Measurements from ENCODE around the gene AK8.

The AK8 gene

GRCh38 chr9:132826621-132827365, 51.3 kb downstream of the AK8 start:
- H3K4me3 ChIP-seq (ENCODE audit: low read depth, low read length): no peak overlapping the region

- no peak overlapping the region for H3K4me3 ChIP-seq (ENCODE audit: low read depth, low read length)
Measured at GRCh38 chr9:132826131-132826530, 52.0 kb downstream of the AK8 start.

GRCh38 chr9:132825430-132825829, 52.7 kb downstream of the AK8 start:
- no peak overlapping the region for H3K4me3 ChIP-seq (ENCODE audit: low read depth, low read length)

GRCh38 chr9:132824951-132825350, 53.1 kb downstream of the AK8 start:
- H3K4me3 ChIP-seq (ENCODE audit: low read depth, low read length): no peak overlapping the region

- no peak overlapping the region for H3K4me3 ChIP-seq (ENCODE audit: low read depth, low read length)
Measured at GRCh38 chr9:132824151-132824550, 53.9 kb downstream of the AK8 start.

- H3K4me3 ChIP-seq (ENCODE audit: low read depth, low read length): no peak overlapping the region
Measured at GRCh38 chr9:132823370-132824145, 54.5 kb downstream of the AK8 start.

GRCh38 chr9:132820169-132820944, 57.7 kb downstream of the AK8 start:
- H3K4me3 ChIP-seq (ENCODE audit: low read depth, low read length): no peak overlapping the region

- no peak overlapping the region for H3K4me3 ChIP-seq (ENCODE audit: low read depth, low read length)
Measured at GRCh38 chr9:132818588-132818987, 59.5 kb downstream of the AK8 start.

- no peak overlapping the region for H3K4me3 ChIP-seq (ENCODE audit: low read depth, low read length)
Measured at GRCh38 chr9:132814937-132815336, 63.1 kb downstream of the AK8 start.

- H3K4me3 ChIP-seq (ENCODE audit: low read depth, low read length): no peak overlapping the region
Measured at GRCh38 chr9:132813115-132813771, 64.8 kb downstream of the AK8 start.

- H3K4me3 ChIP-seq (ENCODE audit: low read depth, low read length): no peak overlapping the region
Measured at GRCh38 chr9:132811985-132812384, 66.1 kb downstream of the AK8 start.

- no peak overlapping the region for H3K4me3 ChIP-seq (ENCODE audit: low read depth, low read length)
Measured at GRCh38 chr9:132810314-132810713, 67.8 kb downstream of the AK8 start.

- no peak overlapping the region for H3K4me3 ChIP-seq (ENCODE audit: low read depth, low read length)
Measured at GRCh38 chr9:132809677-132810271, 68.3 kb downstream of the AK8 start.

GRCh38 chr9:132808645-132809044, 69.4 kb downstream of the AK8 start:
- H3K4me3 ChIP-seq (ENCODE audit: low read depth, low read length): no peak overlapping the region

- no peak overlapping the region for H3K4me3 ChIP-seq (ENCODE audit: low read depth, low read length)
Measured at GRCh38 chr9:132806723-132807421, 71.2 kb downstream of the AK8 start.

GRCh38 chr9:132806306-132806705, 71.8 kb downstream of the AK8 start:
- no peak overlapping the region for H3K4me3 ChIP-seq (ENCODE audit: low read depth, low read length)

GRCh38 chr9:132804576-132805295, 73.3 kb downstream of the AK8 start:
- no peak overlapping the region for H3K4me3 ChIP-seq (ENCODE audit: low read depth, low read length)

- no peak overlapping the region for H3K4me3 ChIP-seq (ENCODE audit: low read depth, low read length)
Measured at GRCh38 chr9:132802121-132802795, 75.8 kb downstream of the AK8 start.

GRCh38 chr9:132801659-132802058, 76.4 kb downstream of the AK8 start:
- H3K4me3 ChIP-seq (ENCODE audit: low read depth, low read length): no peak overlapping the region

Measured in iPS-11a (cell line).